ENCODE results near the gene IRS1.

- TF ChIP-seq POLR2A (IDR thresholded peaks at IDR 0.05): no peak
- no peak for TF ChIP-seq CTCF (IDR thresholded peaks at IDR 0.05)
Measured at GRCh38 chr2:226715347-226715990, 84.2 kb downstream of the IRS1 start.

All from vagina (tissue), 2 donors.